ENCODE results near the gene FBXO21.
"Not testable (repeated sequence)": the region's sequence is repeated elsewhere in the genome, so short reads cannot be mapped to it uniquely, and the experiment has no call there.

FBXO21 gene

GRCh38 chr12:117190210-117190781 lies at the start of gene FBXO21:
Gene FBXO21, minus strand, starts transcription at chr12:117190470. Its CDS starts 14 bp downstream, at chr12:117190456.
- DNase-seq: peak; percentile 89

- peak; percentile 79 for DNase-seq
These were observed 46.3 kb upstream of the FBXO21 start for GRCh38 chr12:117236456-117237001.

GRCh38 chr12:117235261-117235660 lies 45.0 kb upstream of the FBXO21 start:
- DNase-seq: no peak

- no peak for DNase-seq
These were observed 44.2 kb upstream of the FBXO21 start for GRCh38 chr12:117234441-117234840.

- DNase-seq: peak; percentile 2
These were observed 41.5 kb upstream of the FBXO21 start for GRCh38 chr12:117231750-117232149.

GRCh38 chr12:117228239-117228638 lies 38.0 kb upstream of the FBXO21 start:
- no peak for DNase-seq

GRCh38 chr12:117227000-117227653 lies 36.9 kb upstream of the FBXO21 start:
- no peak for DNase-seq

- DNase-seq: no peak
These were observed 36.2 kb upstream of the FBXO21 start for GRCh38 chr12:117226505-117226904.

- DNase-seq: no peak
These were observed 34.9 kb upstream of the FBXO21 start for GRCh38 chr12:117225179-117225578.

- DNase-seq: not testable (repeated sequence)
These were observed 30.7 kb upstream of the FBXO21 start for GRCh38 chr12:117220947-117221346.

- no peak for DNase-seq
These were observed 27.9 kb upstream of the FBXO21 start for GRCh38 chr12:117218149-117218548.

GRCh38 chr12:117216686-117217085 lies 26.4 kb upstream of the FBXO21 start:
- DNase-seq: no peak

GRCh38 chr12:117214797-117215196 lies 24.5 kb upstream of the FBXO21 start:
- no peak for DNase-seq

- DNase-seq: no peak
These were observed 23.1 kb upstream of the FBXO21 start for GRCh38 chr12:117213295-117213808.

- peak; percentile 81 for DNase-seq
These were observed 22.4 kb upstream of the FBXO21 start for GRCh38 chr12:117212563-117213190.

GRCh38 chr12:117210266-117210918 lies 20.1 kb upstream of the FBXO21 start:
- no peak for DNase-seq

- DNase-seq: no peak
These were observed 19.4 kb upstream of the FBXO21 start for GRCh38 chr12:117209626-117210025.

GRCh38 chr12:117208811-117209455 lies 18.7 kb upstream of the FBXO21 start:
- DNase-seq: no peak

GRCh38 chr12:117208206-117208605 lies 17.9 kb upstream of the FBXO21 start:
- no peak for DNase-seq

GRCh38 chr12:117207675-117208074 lies 17.4 kb upstream of the FBXO21 start:
- DNase-seq: no peak

GRCh38 chr12:117202556-117202955 lies 12.3 kb upstream of the FBXO21 start:
- no peak for DNase-seq

- no peak for DNase-seq
These were observed 11.8 kb upstream of the FBXO21 start for GRCh38 chr12:117202033-117202432.
